Measurements from ENCODE around the gene REN.

The REN gene

GRCh38 chr1:204105131-204105515 lies 61.0 kb downstream of the REN start:
- no peak for DNase-seq
